BJ (cell line): ENCODE measurements around the gene C11orf71. TPM values are rescaled to one million over a fixed set of nuclear protein-coding genes. Genes with fewer than 3 reads are reported as not detected.

Experiments
- CTCF ChIA-PET: fragments of 350-600 bp; formaldehyde crosslinking; extraction: SDS; loops from one replicate; lab custom pipeline; 2021; ENCODE audit warnings: antibody characterized with exemption, inconsistent platforms; lab: Yijun Ruan, JAX
- POLR2A ChIA-PET: fragments of 300-600 bp; sonication (Branson Sonifier 250); formaldehyde crosslinking; extraction: SDS; loops from one replicate; lab custom pipeline; 2021; ENCODE audit warnings: antibody characterized with exemption; lab: Charles Lee
- DNase-seq: peaks from one replicate; pipeline ENCODE4 v3.0.0-alpha.2; 2011; ENCODE audit warnings: low read depth
- H3K27me3 ChIP-seq: 2 replicates; pipeline ENCODE4 v1.6.0; 2011; ENCODE audit warnings: low read length; ENCODE audit not compliant: control insufficient read depth, insufficient read depth
- H3K36me3 ChIP-seq: 2 replicates; pipeline ENCODE4 v1.5.1; 2011; ENCODE audit warnings: low read length; ENCODE audit not compliant: control insufficient read depth, insufficient read depth
- H3K4me3 ChIP-seq: 2 replicates; pipeline ENCODE4 v1.5.1; 2011; ENCODE audit warnings: low read depth, mild to moderate bottlenecking, control low read depth, low read length
- polyA plus RNA-seq: library from polyadenylated mRNA; depleted of rRNA; stranded (reverse); fragments of >200 nt; gene quantifications from 2 replicates; pipeline ENCODE4 v1.2.3, GENCODE V29; 2011
- TF ChIP-seq, protein P1 (sequence below): IDR thresholded peaks from 2 replicates; pipeline ENCODE4 v1.5.1; 2011; ENCODE audit warnings: low read depth, mild to moderate bottlenecking, control low read depth, inconsistent platforms, low read length, moderate library complexity; ENCODE audit not compliant: insufficient read depth

The C11orf71 gene
- polyA plus RNA-seq, 1 experiment = 2.2 TPM

DNA sequence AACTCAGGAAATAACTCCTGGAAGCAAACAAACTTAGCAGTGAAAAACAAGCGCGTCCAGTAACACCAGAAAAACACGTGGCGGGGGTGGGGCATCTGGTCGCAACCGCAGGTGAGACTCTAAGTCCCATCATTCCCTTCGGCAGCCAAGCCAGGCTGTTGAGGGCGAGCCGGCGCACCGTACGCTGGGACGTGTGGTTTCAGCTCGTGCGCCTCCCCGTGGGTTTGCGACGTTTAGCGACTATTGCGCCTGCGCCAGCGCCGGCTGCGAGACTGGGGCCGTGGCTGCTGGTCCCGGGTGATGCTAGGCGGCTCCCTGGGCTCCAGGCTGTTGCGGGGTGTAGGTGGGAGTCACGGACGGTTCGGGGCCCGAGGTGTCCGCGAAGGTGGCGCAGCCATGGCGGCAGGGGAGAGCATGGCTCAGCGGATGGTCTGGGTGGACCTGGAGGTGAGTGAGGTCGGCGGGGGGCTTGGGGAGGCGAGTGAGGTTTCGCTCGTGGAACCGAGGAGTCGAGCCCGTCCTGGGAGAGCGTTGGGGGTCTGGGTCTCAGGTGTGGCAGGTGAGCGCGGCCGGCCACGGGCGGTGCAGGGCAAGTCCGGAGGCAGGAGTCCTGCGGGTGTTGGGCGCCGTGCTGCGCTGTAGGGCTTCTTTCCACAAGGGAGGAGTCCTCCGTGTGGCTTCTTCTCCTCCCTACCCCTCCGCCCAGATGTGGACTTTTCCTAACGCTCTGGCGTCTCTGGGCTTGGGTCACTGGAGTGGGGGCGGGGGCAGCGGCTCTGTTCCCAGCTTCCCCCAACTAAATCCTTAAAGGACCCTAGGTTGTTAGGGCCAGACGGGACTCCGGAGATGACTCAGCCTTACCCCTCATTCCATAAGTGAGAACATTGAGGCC is 39.2 kb upstream of the C11orf71 start, which contains the start of gene REXO2:
Gene REXO2, plus strand, starts transcription at position 239 of the 892 bp plus-strand sequence. Its CDS starts 62 bp downstream, at position 301.
- peak; percentile 79 for DNase-seq
- H3K36me3 ChIP-seq = no peaks in the 10 kb centered on the region
- ChIA-PET CTCF (interaction anchor here (0.6 kb wide), 2 partner anchors 36 to 60 kb away, joined by 3 read pairs; no protein-coding TSS in a partner anchor), POLR2A (interaction anchor here (1.3 kb wide), 1 partner anchor 142 kb away, joined by 3 read pairs; no protein-coding TSS in a partner anchor)
- no peaks in the 10 kb centered on the region for H3K27me3 ChIP-seq
- H3K4me3 ChIP-seq = peak within 1 kb of the TSS; percentile 99
- TF ChIP-seq, protein P1, sequence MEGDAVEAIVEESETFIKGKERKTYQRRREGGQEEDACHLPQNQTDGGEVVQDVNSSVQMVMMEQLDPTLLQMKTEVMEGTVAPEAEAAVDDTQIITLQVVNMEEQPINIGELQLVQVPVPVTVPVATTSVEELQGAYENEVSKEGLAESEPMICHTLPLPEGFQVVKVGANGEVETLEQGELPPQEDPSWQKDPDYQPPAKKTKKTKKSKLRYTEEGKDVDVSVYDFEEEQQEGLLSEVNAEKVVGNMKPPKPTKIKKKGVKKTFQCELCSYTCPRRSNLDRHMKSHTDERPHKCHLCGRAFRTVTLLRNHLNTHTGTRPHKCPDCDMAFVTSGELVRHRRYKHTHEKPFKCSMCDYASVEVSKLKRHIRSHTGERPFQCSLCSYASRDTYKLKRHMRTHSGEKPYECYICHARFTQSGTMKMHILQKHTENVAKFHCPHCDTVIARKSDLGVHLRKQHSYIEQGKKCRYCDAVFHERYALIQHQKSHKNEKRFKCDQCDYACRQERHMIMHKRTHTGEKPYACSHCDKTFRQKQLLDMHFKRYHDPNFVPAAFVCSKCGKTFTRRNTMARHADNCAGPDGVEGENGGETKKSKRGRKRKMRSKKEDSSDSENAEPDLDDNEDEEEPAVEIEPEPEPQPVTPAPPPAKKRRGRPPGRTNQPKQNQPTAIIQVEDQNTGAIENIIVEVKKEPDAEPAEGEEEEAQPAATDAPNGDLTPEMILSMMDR = peak; percentile 51

DNA sequence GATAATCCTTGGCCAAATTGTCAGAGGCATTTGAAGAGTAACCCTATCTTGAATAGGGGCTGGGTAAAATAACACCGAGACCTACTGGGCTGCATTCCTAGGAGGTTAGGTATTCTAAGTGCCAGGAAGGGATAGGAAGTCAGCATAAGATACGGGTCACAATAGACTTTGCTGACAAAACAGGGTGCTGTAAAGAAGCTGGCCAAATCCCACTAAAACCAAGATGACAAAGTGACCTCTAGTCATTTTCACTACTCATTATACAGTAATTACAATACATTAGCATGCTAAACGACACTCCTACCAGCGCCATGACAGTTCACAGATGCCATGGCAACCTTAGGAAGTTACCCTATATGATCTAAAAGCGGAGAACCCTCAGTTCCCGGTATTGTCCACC is 38.0 kb upstream of the C11orf71 start:
- POLR2A ChIA-PET = interaction anchor here (1.3 kb wide), 1 partner anchor 140 kb away, joined by 3 read pairs; no protein-coding TSS in a partner anchor
- no peak for DNase-seq
- H3K27me3 ChIP-seq = no peaks in the 10 kb centered on the region

DNA sequence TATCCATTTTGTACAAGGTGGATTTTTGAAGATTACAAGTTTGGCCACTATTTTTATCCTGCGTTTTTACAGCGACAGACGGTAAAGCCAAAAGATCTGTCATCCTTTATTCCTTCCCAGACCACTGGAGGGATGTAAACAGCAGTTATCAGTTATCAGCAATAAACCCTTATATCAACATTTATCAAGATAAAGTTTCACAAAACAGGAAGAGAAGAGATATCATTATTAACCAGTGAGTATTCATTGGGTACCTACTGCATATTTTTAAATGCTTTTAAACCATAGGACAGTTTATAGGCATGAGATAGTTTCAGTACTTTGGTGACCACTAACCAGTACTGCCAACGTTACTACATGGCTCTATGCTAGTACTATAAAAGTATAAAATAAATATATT is 33.1 kb upstream of the C11orf71 start:
- TF ChIP-seq, protein P1 = no peak
- no peak overlapping the region for H3K4me3 ChIP-seq
- no peaks in the 10 kb centered on the region for H3K36me3 ChIP-seq
- ChIA-PET POLR2A (no interaction called here), CTCF (no interaction called here)
- no peaks in the 10 kb centered on the region for H3K27me3 ChIP-seq
- DNase-seq = no peak

More for the DNA sequence above, 38.0 kb upstream of the C11orf71 start:
- Histone ChIP-seq H3K36me3 (no peaks in the 10 kb centered on the region), H3K4me3 (no peak overlapping the region)
- TF ChIP-seq, protein P1 = no peak
- CTCF ChIA-PET = interaction anchor here (0.6 kb wide), 1 partner anchor 59 kb away, joined by 3 read pairs; no protein-coding TSS in a partner anchor

DNA sequence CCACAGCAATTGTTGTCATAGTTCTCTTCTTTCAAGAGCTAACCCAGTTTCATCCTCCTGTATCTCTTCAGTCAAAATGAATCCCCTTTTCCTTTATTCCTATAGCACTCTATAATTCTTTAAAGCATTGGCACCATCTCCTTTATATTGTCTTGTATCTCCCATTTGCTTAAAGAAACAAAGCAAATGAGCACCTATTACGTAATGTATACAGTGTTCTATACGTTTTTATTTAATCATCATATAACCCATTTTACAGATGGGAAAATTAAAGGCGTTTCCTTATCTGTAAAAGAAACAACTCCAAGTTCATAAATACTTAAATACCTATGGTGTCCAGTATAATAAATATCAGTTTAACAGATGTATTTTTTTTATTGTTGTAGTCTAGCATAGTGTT is 32.6 kb upstream of the C11orf71 start:
- no peak overlapping the region for H3K4me3 ChIP-seq
- POLR2A ChIA-PET = no interaction called here
- no peaks in the 10 kb centered on the region for H3K36me3 ChIP-seq
- CTCF ChIA-PET = no interaction called here
- no peak for DNase-seq
- TF ChIP-seq, protein P1 = no peak
- no peaks in the 10 kb centered on the region for H3K27me3 ChIP-seq

DNA sequence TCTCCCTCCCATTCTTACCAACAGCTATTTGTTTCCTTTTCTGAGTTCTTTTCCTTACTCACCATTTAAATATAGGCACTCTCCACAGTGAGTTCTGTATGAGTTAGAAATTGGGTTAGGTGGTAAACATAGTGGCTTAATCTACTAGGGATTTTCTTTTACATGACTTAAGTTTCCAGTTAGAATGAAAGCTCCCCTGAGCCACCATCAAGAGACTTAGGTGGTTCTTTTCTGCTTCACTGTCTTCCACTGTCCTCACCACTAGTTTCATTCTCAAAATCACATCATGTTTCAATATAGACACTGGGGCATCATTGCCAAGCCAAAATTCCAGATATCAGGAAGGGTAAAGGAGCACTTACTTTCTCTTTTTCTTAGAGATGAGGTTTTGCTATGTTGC is 30.0 kb upstream of the C11orf71 start:
- CTCF ChIA-PET = no interaction called here
- Histone ChIP-seq H3K36me3 (no peaks in the 10 kb centered on the region), H3K27me3 (no peaks in the 10 kb centered on the region), H3K4me3 (no peak overlapping the region)
- POLR2A ChIA-PET = interaction anchor here (0.6 kb wide), 1 partner anchor 126 kb away, joined by 3 read pairs; no protein-coding TSS in a partner anchor
- no peak for DNase-seq
- TF ChIP-seq, protein P1 = no peak
